NCI-H510A treated with DMSO at 0.1 percent for 48 hours (cell line): ENCODE measurements around the gene NAB2.
"Not testable (repeated sequence)": the region's sequence is repeated elsewhere in the genome, so short reads cannot be mapped to it uniquely, and the experiment has no call there.

Source experiments
- DNase-seq: peaks from one replicate; lab custom pipeline; 2025; lab: John Stamatoyannopoulos, UW

Gene NAB2

DNA sequence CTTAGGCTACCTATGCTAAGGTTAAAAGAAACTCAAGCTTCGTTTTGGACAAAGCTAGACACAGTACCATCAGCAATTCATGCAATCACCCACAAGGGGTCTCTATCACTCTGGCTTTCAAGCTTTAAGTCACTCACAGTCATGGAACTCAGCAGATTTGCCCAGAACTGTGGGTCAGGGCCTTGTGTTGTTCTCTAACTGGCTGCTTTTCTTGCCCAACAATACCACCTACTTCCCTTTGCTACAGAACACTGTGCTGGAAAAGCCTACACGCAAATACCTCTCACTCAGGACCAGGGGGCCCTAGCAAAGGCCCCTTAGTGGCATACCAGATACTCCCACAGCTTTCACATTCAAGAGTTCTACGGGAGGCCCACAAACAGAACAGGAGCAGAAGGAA, 19.4 kb upstream of the NAB2 start:
- DNase-seq = peak; percentile 82

DNA sequence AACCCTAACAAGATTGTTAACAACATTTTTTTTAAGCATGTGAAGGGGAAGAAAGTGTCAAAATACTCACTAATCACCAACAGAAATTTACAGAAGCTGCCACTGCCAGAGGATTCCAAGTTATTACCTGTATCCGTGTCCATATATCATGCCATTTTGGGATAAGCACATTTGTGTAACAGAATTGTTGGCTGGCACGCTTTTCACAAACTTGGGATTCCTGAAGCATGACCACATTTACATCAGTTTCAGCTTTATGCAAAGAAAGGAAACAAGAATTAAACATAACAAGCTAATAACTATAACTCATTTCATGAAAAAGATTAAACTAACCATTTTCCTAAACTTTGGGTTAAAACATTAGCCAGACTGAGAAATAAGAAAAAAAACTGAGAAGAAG, 16.3 kb upstream of the NAB2 start:
- DNase-seq = no peak

DNA sequence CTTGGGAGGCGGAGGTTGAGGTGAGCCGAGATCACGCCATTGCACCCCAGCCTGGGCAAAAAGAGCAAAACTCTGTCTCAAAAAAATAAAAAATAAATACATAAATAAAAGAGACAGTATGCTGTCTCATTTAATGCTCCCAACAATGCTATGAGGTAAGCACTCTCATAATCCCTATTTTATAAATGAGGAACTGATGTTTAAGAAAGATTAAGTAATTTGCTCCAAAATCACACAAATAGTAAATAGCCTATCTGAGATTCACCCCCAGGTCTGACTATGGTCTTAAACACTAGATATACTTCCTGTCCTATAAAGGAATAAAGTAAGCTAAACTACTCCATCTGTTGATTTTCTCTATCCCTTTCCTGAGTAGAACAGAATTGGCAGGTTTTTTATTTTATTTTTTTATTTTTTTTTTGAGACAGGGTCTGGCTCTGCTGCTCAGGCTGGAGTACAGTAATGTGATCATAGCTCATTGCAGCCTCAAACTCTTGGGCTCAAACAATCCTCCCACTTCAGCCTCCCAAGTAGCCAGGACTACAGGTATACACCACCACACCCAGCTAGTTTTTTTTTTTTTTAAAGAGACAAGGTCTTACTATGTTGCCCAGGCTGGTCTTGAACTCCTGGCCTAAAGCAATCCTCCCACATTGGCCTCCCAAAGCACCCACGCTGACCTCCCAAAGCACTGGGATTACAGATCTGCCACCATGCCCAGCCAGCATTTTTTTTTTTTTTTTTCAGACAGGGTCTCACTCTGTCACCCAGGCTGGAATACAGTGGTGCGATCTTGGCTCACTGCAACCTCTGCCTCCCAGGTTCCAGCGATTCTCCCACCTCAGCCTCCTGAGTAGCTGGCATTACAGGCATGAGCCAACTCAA, 15.1 kb upstream of the NAB2 start:
- not testable (repeated sequence) for DNase-seq

DNA sequence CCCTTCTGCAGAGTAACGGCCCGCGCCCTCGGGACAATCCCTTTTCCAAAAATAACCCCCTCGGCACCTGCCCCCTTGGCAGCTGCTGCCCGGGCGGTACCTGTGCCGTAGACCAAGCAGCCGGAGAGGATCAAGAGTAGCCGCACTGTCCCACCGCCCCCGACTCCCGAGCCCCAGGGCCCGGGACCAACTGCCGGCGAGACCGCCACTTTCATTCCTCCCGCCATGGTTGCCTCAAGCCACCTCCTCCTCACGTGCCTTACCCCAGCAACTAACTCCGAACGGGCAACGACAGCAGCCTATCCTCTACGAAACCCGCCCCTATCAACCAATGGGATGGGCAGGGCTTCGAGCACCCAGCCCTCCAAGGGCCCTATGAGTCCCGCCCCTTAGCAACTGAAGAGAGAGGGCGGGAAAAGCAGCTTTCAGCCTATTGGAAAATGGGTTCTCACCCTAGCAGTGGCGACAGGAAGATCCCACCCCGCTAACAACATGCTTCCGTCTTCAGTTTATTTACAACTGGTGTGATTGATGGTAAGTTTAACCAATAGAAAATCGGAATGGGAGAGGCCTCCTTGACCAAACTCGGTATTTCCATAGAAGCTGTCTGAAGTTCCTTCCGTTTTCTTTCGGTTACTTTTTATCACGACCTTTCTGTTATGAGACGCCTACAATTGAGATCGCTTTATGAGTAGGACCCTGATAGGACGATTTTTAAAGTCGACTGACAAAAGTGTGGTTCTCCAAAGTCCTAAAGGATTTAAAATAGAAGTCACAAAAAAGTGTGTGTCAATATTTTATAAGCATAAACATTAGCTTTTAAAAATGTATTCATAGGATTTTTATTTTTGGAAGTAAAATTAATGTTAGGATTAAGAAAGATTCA, 10.2 kb upstream of the NAB2 start, which contains the start of gene NEMP1:
Gene NEMP1, minus strand, starts transcription at position 273 of the 886 bp plus-strand sequence. Its CDS starts 46 bp downstream, at position 227.
- DNase-seq = peak; percentile 99

DNA sequence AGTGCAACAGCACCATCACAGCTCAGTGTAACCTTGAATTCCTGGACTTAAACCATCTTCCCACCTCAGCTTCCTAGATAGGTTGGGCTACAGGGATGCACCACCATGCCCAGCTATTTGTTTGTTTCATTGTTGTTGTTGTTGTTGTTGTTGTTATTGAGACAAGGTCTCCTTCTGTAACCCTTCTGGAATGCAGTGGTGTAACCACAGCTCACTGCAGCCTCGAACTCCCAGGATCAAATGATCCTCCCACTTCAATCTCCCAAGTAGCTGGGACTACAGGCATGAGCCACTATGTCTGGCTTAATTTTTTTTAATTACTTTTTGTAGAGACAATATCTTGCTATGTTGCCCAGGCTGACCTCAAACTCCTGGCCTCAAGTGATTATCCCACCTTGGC, 9.1 kb upstream of the NAB2 start:
- no peak for DNase-seq

DNA sequence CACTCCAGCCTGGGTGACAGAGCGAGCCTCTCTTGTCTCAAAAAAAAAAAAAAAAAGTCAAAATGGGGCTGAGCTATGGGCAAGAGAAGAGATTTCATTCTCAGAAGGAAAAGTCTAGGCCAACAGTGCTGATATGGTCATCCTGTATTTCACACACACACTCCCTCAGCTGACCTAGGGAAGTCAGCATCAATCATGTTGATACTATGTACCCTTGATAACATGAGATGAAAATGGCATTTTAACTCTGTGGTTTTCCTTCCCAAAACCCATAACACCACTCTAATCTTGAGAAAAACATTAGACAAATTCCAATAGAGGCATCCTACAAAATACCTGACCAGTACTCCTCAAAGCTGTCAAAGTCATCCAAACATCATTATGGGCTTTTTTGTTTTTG, 8.1 kb upstream of the NAB2 start:
- no peak for DNase-seq

DNA sequence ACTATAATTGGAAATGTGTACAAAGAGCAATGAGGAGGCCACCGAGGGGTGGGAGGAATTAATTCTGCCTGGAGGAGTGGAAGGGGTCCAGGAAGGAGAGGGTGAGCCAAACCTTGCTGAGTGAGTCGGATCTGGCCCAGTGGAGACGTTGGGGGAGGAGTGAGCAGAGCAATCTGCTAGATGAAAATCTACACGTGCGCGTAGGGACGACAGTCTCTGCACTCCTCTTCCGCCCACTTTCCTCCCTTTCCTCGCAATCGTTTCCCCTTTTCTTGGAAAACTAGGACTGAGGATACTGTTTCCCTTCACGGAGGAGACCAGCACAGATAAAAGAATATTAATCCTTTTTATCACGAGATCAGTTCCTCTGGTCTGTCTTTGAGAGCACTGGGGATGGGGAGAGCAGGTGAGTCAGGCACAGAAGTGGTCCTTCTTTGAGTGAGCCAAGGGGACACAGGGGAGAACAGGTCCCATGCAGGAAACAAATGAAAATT, 2.9 kb upstream of the NAB2 start:
- no peak for DNase-seq

DNA sequence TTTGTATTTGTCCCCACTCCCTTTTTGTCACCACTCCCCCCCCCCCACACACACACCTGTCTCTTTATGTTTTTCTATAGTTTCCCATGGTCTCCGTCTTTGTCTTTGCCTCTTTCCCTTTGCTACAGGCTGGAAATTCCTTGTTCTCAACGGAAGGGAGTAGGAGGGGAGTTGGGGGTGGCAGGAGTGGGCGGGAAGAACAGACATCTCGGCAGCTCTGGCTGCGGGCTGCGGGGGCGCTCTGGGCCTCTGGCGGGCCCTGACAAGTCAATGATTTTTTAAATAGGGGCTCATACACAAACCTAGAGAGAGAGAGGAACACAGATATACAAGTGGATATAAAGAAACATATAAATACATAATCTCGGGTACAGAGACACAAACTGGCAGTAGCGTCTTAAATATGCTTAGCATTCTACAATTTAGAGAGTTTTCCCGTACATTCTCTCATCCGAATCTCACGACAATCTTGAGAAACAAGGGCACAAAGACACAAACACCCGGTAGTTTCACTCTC, 2.4 kb upstream of the NAB2 start:
- peak; percentile 50 for DNase-seq

DNA sequence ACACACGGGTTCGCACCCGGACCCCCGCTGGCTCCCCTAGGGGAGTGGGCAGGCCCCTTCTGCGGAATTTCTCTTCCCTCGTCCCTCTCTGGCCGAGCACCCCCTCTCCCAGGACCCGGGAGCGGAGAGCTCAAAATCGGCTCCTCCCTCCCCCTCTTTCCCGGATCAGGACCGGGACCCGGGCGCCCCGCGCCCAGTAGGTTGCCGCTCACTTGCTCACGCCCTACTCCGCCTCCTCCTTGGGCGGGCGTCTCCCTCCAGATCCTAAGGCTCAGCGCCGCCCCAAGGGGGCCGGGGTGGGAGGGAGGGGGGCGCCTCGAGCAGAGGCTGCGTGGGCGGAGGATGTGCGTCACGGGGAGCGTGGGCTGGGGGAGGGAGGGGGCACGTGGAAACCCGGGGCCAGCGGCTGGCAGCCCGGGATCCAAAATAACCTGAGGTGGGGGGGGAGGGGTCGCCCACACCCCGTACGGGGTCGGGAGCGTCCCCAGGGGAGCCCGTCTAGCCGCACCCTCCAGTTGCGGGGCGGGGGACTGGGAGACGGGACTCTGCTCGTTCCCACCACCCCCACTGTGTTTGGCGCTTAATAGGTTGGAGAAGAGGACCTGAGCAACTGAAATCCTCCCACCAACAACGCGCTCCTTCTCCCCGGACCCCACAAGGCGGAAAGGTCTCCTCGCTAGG, 1.8 kb upstream of the NAB2 start:
- DNase-seq = peak; percentile 34

DNA sequence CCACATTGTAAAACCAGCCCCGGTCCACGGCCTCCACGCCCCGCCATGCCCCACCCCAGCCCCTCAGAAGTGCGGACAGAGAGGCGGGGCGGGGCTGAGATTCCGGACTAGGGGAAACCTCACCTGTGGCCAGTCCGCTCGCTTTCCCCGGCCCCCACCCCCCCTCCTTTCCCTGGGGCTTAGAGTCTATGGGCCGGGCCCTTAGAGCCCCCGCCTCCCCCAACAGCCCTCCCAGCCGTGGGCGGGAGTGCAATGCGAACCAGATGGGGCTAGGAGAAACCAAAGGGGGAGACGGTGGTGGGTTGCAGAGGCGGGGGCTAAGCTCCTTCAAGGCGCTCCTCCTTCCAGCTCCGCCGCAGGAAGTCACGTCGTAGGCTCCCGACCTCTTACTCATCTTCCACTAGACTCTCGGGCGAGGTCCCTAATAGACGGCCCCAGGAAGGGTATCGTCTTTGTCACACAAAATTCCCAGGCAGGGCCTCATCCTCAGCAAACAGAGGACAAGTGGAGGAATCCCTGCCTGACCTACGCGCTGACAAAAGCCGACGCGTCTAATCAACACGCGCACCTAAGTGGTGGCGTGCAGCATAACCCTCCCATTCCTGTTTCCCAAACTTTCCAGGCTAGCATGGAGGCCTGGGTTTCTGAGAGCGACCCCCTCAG, 1.1 kb upstream of the NAB2 start:
- DNase-seq = peak; percentile 62

DNA sequence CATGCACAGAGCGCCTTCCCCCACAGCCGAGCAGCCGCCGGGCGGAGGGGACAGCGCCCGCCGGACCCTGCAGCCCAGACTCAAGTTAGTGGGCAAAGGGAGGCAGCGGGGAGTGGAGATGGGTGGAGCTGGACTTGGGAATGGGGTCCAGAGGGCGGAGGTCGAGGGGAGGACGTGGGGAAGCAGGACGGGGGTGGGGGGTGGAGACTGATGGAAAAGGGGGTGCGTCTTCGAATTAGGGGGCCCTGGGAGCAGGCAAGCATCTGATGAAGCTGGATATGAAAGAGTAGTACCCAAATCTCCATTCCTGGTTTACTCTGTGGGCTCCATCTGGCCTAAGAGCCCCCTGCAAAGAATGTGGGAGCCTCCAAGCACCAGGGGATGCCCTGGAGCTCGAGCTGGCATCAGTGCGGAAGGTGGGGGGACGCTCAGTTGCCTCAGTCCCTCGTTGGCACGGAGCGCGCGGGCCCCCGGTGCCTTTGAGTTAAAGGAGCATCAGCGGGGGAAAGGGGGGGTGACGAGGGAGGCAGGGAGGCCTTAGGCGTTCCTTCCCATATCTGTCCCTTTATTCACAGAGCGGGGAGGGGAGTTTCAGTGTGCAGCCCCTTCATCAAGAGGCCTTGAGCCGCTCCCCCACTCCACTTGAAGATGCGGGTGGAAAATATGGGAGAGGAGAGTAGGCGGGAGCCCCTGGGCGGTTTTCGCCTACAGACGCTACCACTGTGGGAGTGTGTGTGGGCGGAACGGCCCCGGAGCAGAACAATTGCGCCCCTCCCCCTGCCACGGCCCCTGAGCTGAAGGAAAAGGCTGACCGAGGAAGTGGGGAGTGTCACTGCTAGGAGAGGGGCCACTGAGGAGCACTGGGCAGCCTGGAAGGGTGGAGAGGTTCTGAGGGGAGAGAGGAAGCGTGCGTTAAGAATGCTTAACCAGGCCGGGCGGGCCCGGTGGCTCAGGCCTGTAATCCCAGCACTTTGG, 644 bp downstream of the NAB2 start:
- peak; percentile 21 for DNase-seq

DNA sequence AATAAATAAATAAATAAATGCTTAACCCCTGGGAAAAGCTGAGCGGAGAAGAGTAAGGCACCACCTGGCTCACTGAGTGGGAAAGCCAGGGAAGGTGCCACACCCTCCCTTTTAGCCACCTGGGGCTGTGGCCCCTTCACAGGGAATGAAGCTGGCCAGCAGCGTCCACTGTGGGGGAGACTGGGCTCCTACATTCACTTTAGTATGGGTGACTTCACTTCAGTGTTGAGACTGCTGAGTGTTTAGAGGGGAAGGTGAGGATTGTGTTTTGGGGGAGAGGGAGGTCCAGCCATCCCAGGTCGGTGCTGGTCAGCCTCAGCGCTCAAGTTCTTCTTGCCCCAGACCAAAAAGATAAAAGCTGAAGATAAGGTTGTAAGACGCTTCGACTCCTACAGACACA, 1.6 kb downstream of the NAB2 start:
- DNase-seq = no peak

DNA sequence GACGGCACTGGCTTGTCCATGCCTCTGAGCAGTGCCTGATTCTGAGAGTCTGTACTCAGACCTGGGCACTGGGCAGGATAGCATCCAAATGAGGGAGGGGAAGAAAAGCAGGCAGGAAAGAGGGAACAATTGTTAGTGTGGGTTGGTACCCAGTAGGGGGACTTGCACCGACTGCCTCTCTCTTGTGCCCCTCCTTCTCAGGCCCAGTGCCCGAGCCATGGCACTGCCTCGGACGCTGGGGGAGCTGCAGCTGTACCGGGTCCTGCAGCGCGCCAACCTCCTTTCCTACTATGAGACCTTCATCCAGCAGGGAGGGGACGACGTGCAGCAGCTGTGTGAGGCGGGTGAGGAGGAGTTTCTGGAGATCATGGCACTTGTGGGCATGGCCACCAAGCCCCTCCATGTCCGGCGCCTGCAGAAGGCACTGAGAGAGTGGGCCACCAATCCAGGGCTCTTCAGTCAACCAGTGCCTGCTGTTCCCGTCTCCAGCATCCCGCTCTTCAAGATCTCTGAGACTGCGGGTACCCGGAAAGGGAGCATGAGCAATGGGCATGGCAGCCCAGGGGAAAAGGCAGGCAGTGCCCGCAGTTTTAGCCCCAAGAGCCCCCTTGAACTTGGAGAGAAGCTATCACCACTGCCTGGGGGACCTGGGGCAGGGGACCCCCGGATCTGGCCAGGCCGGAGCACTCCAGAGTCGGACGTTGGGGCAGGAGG, 2.2 kb downstream of the NAB2 start:
- no peak for DNase-seq

DNA sequence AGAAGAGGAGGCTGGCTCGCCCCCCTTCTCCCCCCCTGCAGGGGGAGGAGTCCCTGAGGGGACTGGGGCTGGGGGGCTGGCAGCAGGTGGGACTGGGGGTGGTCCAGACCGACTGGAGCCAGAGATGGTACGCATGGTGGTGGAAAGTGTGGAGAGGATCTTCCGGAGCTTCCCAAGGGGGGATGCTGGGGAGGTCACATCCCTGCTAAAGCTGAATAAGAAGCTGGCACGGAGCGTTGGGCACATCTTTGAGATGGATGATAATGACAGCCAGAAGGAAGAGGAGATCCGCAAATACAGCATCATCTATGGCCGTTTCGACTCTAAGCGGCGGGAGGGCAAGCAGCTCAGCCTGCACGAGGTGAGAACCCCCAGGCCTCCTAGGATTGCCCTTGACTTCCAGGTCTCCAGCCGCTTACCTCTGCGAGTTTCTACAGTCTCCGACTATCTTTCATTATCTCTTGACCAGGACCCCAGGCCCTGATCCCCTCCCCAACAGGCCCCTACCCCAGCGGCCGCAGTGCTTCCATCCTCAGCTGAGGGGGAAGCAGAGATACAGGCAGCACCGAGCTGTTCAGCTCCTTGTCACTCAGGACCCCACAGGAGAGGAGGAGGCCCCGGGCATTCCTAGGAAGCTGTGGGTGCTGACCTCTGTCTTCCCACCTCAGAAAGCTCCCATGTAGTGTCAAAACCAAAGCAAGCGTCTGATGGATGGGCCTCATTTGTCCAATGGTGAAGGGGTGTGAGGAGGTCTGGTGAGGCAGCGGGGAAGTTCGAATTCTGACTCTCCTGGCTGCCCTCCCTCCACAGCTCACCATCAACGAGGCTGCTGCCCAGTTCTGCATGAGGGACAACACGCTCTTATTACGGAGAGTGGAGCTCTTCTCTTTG, 3.0 kb downstream of the NAB2 start:
- no peak for DNase-seq

DNA sequence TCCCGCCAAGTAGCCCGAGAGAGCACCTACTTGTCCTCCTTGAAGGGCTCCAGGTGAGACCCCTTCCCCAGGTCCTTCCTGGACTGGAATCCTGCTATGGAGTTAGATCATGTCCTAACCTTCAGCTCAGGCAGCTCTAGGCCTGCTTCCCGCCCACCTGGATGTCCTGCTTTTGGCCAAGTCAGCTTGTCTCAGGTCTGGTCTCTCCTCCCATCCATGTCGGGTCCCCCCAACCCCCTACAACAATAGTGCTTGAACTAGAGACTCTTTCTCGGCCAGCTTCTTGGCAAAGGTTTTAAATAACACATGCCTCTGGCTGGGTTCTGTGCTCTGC, 3.6 kb downstream of the NAB2 start:
- DNase-seq = no peak

DNA sequence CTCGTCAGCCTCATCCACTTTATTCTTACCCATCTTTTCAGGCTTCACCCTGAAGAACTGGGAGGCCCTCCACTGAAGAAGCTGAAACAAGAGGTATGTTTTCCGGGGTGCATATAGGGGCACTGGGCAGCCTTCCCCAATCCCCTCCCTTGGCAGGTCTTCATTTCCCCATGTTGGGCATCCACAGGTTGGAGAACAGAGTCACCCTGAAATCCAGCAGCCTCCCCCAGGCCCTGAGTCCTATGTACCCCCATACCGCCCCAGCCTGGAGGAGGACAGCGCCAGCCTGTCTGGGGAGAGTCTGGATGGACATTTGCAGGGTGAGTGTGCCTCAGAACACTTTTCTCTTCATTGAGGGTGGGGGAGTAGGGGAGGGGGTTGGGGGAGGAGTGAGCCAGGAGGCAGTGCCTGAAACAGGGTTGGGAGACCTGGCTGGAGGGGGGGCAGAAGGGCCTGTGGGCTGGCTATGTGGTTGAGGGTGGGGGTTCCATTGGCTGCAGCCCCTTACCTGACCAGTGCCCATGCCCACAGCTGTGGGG, 4.0 kb downstream of the NAB2 start:
- DNase-seq = no peak

DNA sequence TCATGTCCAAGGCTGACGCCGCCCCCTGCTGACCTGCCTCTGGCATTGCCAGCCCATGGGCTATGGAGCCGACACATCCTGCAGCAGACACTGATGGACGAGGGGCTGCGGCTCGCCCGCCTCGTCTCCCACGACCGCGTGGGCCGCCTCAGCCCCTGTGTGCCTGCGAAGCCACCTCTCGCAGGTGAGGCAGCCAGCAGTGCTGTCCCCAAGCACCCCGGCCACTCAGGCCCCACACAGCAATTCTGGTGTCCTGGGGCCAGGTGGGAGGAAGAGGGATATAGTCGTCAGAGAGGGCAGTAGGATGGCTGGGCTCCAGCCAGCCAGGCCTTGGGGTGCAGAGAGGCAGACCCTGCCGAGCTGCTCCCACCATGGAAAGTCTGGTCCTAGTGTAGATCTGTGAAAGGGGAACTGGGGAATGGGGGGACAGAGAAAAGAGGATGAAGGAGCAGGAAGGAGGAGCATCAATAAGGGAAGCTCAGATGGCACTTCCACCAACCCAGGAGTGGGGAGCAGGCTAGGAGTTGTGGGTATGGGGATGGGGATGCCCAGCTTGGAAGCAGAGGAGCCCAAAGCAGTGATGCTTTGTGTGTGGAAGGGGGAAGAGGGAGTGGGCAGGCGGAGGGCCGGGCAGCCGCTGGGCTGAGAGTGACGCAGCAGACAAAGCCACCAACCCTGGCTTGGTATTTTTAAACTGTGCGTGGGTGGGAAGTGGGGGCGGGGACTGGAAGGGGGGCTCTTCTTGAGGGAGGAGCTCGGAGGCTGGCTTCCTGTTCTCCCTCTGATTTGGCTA, 4.7 kb downstream of the NAB2 start:
- DNase-seq = no peak
